ENCODE measurements around the gene ACOX1. TPM values are rescaled to one million over a fixed set of nuclear protein-coding genes. Genes with fewer than 3 reads are reported as not detected.
A peak's percentile ranks its signal among the peaks of the same experiment; 100 is the strongest.

ACOX1 gene
- total and polyA plus RNA-seq, 7 donors: 13.0 to 78.8 (median 58.1) TPM

GRCh38 chr17:75998327-75998795, 19.4 kb upstream of the ACOX1 start:
- WGBS, 3 donors: 96 to 97% (median 96%) methylated on average over 9 of the region's 9 CpGs
- TF ChIP-seq CTCF (IDR thresholded peaks at IDR 0.05): no peak
- ATAC-seq: no peak
- Histone ChIP-seq H3K27me3 (ENCODE audit: insufficient read depth in 3 of 3, low read length in 2 of 3) (no peaks in the 10 kb centered on the region), H3K27ac (no peak overlapping the region), H3K9me3 (no peaks in the 10 kb centered on the region), H3K4me1 (no peaks in the 10 kb centered on the region), H3K36me3 (ENCODE audit: insufficient read depth in 1 of 2, low read depth in 1 of 2) (peaks cover 0 to 13% of the 10 kb centered on the region in 2 donors), H3K4me3 (no peak overlapping the region)
- peak in 1 of 2 donors; percentile 7 for DNase-seq
- intact Hi-C loops (cut with DNase I): no loop called here

- peak in 1 of 2 donors; percentile 49 for DNase-seq
- Histone ChIP-seq H3K4me3 (no peak overlapping the region), H3K27ac (no peak overlapping the region), H3K4me1 (no peaks in the 10 kb centered on the region), H3K9me3 (no peaks in the 10 kb centered on the region), H3K36me3 (ENCODE audit: insufficient read depth in 1 of 2, low read depth in 1 of 2) (peaks cover 0 to 24% of the 10 kb centered on the region in 2 donors), H3K27me3 (ENCODE audit: insufficient read depth in 3 of 3, low read length in 2 of 3) (no peaks in the 10 kb centered on the region)
- no peak for TF ChIP-seq CTCF (IDR thresholded peaks at IDR 0.05)
- intact Hi-C loops (cut with DNase I): no loop called here
- peak in 1 of 4 donors; percentile 24 for ATAC-seq
- 56 to 60% (median 59%) methylated on average over 18 of the region's 18 CpGs for WGBS, 3 donors
Measured at GRCh38 chr17:75996665-75997590, 18.0 kb upstream of the ACOX1 start.

GRCh38 chr17:75995385-75995925, 16.5 kb upstream of the ACOX1 start:
- 94 to 98% (median 95%) methylated on average over 7 of the region's 7 CpGs for WGBS, 3 donors
- no peak for TF ChIP-seq CTCF (IDR thresholded peaks at IDR 0.05)
- Histone ChIP-seq H3K4me3 (no peak overlapping the region), H3K36me3 (ENCODE audit: insufficient read depth in 1 of 2, low read depth in 1 of 2) (peaks cover 0 to 30% of the 10 kb centered on the region in 2 donors), H3K9me3 (no peaks in the 10 kb centered on the region), H3K27ac (no peak overlapping the region), H3K27me3 (ENCODE audit: insufficient read depth in 3 of 3, low read length in 2 of 3) (no peaks in the 10 kb centered on the region), H3K4me1 (no peaks in the 10 kb centered on the region)
- DNase-seq: peak in 1 of 2 donors; percentile 1
- ATAC-seq: no peak
- intact Hi-C loops (cut with DNase I): no loop called here

DNA sequence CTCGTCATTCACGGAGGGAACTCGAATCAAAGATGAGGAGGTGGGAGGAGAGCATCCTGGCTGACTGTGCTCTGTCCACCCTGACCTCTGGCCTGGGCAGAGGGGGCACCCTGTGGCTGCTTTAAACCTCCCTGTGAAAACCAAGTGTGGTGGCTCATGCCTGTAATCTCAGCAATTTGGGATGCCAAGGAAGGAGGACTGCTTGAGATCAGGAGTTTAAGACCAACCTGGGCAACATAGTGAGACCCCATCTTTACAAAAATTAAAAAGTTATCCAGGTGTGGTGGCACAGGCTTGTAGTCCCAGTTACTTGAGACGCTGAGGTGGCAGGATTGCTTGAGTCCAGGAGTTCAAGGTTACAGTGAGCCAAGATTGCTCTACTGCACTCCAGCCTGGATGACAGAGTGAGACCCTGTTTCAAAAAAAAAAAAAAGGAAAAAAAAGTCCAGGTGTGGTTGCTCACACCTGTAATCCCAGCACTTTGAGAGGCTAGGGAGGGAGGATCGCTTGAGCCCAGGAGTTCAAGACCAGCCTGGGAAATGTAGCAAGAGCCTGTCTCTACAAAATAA, 15.9 kb upstream of the ACOX1 start:
- WGBS, 3 donors: 92 to 96% (median 96%) methylated on average over 5 of the region's 5 CpGs
- Histone ChIP-seq H3K27me3 (ENCODE audit: insufficient read depth in 3 of 3, low read length in 2 of 3) (no peaks in the 10 kb centered on the region), H3K4me1 (no peaks in the 10 kb centered on the region), H3K4me3 (no peak overlapping the region), H3K9me3 (no peaks in the 10 kb centered on the region), H3K27ac (no peak overlapping the region), H3K36me3 (ENCODE audit: insufficient read depth in 1 of 2, low read depth in 1 of 2) (peaks cover 0 to 26% of the 10 kb centered on the region in 2 donors)
- intact Hi-C loops (cut with DNase I): no loop called here
- ATAC-seq (no peak), DNase-seq (no peak)
- no peak for TF ChIP-seq CTCF (IDR thresholded peaks at IDR 0.05)

All from psoas muscle (tissue), 8 donors.